ENCODE data around the gene TTC19. TPM values are rescaled to one million over a fixed set of nuclear protein-coding genes. Genes with fewer than 3 reads are reported as not detected.

TTC19 gene, protein sequence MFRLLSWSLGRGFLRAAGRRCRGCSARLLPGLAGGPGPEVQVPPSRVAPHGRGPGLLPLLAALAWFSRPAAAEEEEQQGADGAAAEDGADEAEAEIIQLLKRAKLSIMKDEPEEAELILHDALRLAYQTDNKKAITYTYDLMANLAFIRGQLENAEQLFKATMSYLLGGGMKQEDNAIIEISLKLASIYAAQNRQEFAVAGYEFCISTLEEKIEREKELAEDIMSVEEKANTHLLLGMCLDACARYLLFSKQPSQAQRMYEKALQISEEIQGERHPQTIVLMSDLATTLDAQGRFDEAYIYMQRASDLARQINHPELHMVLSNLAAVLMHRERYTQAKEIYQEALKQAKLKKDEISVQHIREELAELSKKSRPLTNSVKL
- total RNA-seq, result 115 and 133 TPM in 2 replicates
- polyA plus RNA-seq, result 76.5 and 79.0 TPM in 2 replicates

DNA sequence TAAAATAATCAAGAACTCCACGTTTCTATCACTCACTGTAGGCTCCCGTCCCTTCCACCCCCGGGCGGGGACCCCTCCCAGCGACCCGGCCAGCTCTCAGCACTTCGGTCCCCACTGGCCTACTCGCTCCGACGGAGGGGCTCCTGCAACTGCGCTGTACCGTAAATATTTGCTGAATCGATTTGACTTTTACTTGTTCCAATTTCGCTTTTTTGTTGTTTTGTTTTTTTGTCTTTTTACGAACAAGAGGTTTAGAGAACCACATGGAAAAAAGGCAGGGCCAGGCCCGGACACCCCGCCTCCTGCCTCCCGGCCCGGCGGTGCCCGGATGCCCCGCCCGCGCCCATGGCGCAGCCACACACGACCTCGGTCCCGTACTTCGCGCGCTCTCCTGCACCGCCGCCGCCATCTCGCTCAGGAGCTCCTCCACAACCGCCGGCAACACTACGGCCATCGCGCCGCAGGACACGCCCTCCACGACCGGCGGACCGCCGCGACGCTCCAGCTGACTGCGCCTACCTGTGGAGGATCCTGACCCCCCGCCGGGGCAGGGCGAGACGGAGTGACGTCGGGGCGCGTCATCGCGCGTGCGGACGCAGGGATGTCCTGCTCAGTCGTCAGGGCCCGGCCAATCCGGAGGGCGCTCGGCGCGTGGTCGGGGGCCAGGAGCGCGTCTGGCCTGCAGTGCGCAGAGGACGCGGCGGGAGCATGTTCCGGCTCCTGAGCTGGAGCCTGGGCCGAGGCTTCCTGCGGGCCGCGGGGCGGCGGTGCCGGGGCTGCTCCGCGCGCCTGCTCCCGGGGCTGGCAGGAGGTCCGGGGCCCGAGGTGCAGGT, at the start of gene TTC19, which contains the start of gene ZSWIM7:
TTC19 (plus strand) TSS at position 684 of the 833 bp plus-strand sequence; CDS start at position 709, 25 bp downstream.
ZSWIM7 (minus strand) TSS at position 564 of the 833 bp plus-strand sequence; CDS start at position 454, 110 bp downstream.
- H3K9me3 ChIP-seq (ENCODE audit: low read depth), result no peaks in the 10 kb centered on the region
- peak within 1 kb of the TSS; percentile 52 for H3K4me3 ChIP-seq
- DNase-seq (ENCODE audit: low read depth in 1 of 2, low spot score in 1 of 2), result peak; percentile 93 to 97
- H3K36me3 ChIP-seq, result peaks cover 25% of the 10 kb centered on the region
- peak within 1 kb of the TSS; percentile 79 for H3K27ac ChIP-seq
- TF ChIP-seq, protein P1, sequence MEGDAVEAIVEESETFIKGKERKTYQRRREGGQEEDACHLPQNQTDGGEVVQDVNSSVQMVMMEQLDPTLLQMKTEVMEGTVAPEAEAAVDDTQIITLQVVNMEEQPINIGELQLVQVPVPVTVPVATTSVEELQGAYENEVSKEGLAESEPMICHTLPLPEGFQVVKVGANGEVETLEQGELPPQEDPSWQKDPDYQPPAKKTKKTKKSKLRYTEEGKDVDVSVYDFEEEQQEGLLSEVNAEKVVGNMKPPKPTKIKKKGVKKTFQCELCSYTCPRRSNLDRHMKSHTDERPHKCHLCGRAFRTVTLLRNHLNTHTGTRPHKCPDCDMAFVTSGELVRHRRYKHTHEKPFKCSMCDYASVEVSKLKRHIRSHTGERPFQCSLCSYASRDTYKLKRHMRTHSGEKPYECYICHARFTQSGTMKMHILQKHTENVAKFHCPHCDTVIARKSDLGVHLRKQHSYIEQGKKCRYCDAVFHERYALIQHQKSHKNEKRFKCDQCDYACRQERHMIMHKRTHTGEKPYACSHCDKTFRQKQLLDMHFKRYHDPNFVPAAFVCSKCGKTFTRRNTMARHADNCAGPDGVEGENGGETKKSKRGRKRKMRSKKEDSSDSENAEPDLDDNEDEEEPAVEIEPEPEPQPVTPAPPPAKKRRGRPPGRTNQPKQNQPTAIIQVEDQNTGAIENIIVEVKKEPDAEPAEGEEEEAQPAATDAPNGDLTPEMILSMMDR (IDR thresholded peaks at IDR 0.05; ENCODE audit: low read depth, low read length), result no peak
- H3K4me1 ChIP-seq (ENCODE audit: low read depth), result peaks cover 8% of the 10 kb centered on the region
- H3K27me3 ChIP-seq, result no peaks in the 10 kb centered on the region

DNA sequence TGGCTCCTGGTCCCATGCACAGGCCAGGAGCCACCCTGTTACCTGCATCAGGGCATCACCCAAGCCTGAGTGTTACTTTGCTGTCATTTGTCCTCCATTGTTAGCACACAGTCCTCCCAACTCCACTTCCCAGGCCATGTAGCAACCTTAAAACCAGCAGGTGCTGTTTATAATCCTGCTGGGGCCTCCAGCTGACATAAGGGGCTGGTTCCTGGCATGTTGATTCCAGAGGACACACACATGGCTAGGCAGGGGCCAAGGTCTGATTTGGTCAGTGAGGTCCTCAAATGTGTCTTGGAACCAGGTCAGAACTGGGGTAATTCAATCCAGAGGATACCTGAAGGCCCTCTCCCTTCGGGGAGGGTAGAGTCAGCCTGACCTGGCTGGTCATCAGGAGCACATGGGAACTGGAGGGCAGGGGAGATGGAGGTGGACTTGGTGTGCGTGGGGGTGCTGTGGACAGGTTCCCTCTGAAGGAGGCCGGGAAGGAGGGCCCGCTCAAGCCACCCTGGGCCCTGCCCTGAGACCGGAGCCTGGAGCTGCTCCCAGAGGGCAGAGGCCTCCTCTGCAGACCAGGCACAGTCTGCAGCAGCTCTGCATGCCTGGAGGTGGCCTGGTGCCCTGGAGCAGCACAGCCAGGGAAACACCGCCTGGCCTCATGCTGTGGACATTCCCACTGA, 48.1 kb upstream of the TTC19 start:
- Histone ChIP-seq H3K36me3 (no peaks in the 10 kb centered on the region), H3K9me3 (ENCODE audit: low read depth) (no peaks in the 10 kb centered on the region), H3K27ac (no peak overlapping the region), H3K4me1 (ENCODE audit: low read depth) (no peaks in the 10 kb centered on the region), H3K27me3 (peaks cover 6% of the 10 kb centered on the region), H3K4me3 (no peak overlapping the region)
- TF ChIP-seq, protein P1 (IDR thresholded peaks at IDR 0.05; ENCODE audit: low read depth, low read length), result no peak
- DNase-seq (ENCODE audit: low read depth in 1 of 2, low spot score in 1 of 2), result no peak

DNA sequence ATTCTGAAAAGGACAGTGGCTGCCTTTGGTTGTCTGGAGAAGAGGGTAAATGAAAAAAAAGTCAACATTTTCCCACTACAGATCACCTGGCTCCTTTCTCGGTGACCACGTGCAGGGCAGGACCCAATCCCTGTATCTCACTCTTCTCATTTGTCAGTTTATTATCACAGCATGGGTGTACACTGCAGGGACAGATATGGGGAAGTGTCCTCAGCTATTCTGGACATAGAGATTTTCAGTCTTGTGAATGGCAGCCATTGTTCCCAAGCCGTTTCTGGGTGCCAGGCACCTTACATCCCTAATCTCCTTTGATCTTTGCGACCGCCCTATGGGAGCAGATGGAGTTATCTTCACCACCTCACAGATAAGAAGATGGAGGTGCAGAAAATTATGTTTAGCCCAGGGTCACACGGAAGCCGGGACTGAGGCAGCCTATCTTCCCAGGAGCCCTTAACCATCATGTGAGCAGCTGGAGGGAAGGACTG, 47.5 kb upstream of the TTC19 start:
- Histone ChIP-seq H3K4me1 (ENCODE audit: low read depth) (no peaks in the 10 kb centered on the region), H3K9me3 (ENCODE audit: low read depth) (no peaks in the 10 kb centered on the region)

DNA sequence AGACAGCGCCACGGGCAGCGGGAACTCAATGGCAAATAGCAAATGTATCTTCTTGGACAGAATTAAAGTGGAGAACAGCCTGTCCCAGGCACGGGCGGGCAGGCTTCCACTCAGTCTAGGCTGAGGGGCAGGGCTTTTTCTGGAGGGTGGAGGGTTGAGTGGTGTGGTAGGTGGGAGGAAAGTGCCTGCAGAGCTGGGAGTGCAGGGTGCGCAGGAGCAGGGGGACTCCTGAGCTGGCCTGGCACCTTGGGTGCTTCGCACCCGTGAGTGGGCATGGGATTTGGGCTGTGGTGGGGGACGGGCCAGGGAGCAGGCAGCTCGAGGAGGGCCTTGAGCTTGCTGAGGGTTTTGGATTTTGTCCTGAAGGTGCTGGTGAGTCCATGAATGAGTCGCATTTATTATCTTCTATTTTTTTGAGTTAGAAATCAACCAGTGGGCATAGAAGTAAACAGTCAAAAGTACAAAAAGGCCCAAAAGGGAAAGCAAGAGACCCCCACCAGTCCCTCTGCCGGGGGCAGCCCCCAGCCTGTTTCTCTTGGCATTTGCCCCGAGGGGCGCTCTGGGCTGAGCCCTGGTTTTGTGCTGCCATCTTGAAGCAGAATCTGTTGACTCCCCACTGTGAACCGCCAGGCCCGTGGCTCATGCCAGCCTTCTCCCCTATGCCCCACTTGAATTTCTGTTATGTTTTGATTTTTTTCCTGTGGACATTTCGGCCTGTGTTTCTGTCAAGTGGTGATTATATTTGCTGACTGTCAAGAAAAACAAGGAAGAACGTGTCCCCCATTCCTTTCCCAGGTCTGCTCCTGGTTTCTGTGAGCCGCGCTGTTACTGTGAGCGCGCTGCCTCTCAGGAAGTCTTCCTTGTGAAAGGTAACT, 46.5 kb upstream of the TTC19 start:
- Histone ChIP-seq H3K27ac (no peak overlapping the region), H3K4me3 (no peak overlapping the region), H3K27me3 (no peaks in the 10 kb centered on the region), H3K4me1 (ENCODE audit: low read depth) (no peaks in the 10 kb centered on the region), H3K9me3 (ENCODE audit: low read depth) (no peaks in the 10 kb centered on the region), H3K36me3 (no peaks in the 10 kb centered on the region)
- TF ChIP-seq, protein P1 (IDR thresholded peaks at IDR 0.05; ENCODE audit: low read depth, low read length), result no peak
- DNase-seq (ENCODE audit: low read depth in 1 of 2, low spot score in 1 of 2), result no peak

More for the DNA sequence above, 47.5 kb upstream of the TTC19 start:
- Histone ChIP-seq H3K4me3 (no peak overlapping the region), H3K27ac (no peak overlapping the region), H3K27me3 (peaks cover 3% of the 10 kb centered on the region), H3K36me3 (no peaks in the 10 kb centered on the region)
- TF ChIP-seq, protein P1 (IDR thresholded peaks at IDR 0.05; ENCODE audit: low read depth, low read length), result no peak
- no peak for DNase-seq (ENCODE audit: low read depth in 1 of 2, low spot score in 1 of 2)

All from cardiac muscle cell (in vitro differentiated cells and primary cell).